Measurements from ENCODE around the gene TSPOAP1.

- no peak for TF ChIP-seq EZH2 (IDR thresholded peaks at IDR 0.05; ENCODE audit: borderline replicate concordance)
- no peak for TF ChIP-seq CTCF (IDR thresholded peaks at IDR 0.05; ENCODE audit: poor library complexity)
Observed at GRCh38 chr17:58339755-58340404, 11.3 kb upstream of the TSPOAP1 start.

Data from hepatocyte (in vitro differentiated cells).